ENCODE measurements around the gene PIM2.

PIM2 gene

GRCh38 chrX:48918643-48919340 lies at the start of gene PIM2:
PIM2 (minus strand) TSS chrX:48919024; CDS start chrX:48918834, 190 bp downstream.
- DNase-seq (ENCODE audit: low read depth, low spot score), result peak; percentile 84

- DNase-seq (ENCODE audit: low read depth, low spot score), result no peak
Observed at GRCh38 chrX:48968377-48968776, 49.6 kb upstream of the PIM2 start.

DNA sequence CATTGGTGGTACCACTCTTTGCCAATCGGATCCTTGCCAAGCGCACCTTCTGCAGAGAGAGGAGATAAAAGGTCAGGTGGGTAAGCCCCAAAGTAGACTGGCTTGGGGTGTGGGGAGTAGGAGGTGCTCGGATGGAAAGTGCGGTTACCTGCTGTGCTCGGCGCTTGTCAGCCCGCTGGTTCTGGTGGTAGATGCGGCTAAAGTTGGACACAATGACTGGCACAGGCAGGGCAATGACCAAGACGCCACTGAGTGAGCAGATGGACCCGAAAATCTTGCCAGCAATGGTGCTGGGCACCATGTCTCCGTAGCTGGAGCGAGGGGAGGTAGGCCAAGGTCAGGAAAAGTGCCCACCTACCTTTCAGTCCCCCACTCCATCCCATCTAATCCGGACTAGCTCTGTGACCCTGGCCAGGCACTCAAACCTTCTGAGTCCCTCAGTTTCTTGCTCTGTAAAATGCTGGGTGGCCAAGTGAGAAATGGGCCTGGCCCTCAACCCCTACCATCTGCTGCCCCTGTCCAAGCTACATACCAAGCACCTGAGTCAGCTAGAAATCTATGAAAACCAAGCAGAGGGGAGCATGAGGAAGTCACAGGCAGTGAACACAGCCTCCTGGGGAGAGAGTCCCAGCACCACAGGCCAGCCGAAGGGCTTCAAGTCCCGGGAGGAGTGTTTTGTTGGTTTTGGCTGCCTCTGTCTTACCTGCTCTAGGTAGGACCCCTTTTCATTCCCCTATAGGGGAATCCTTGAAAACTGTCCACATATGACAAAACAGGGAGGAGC lies 48.2 kb upstream of the PIM2 start:
- DNase-seq (ENCODE audit: low read depth, low spot score), result no peak

DNA sequence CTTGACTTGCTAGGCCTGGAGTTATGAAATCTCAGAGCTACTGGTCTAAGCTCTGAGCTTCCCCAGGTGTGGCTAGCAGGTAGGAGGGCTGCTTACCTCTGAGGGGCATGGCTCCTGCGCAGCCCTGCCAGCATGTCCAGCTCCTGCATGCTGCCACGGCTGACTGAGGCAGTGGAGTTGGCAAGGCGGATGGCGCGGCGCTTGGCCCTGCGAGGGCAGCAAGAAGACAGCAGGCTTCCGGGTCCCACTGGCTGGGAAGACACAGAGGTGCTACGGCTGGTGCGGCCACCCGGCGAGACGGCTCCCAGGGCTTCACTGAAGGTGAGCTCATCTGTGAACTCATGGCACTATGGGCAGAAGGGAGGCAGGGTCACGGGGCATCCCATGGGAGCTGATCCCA lies 47.1 kb upstream of the PIM2 start:
- no peak for DNase-seq (ENCODE audit: low read depth, low spot score)

DNA sequence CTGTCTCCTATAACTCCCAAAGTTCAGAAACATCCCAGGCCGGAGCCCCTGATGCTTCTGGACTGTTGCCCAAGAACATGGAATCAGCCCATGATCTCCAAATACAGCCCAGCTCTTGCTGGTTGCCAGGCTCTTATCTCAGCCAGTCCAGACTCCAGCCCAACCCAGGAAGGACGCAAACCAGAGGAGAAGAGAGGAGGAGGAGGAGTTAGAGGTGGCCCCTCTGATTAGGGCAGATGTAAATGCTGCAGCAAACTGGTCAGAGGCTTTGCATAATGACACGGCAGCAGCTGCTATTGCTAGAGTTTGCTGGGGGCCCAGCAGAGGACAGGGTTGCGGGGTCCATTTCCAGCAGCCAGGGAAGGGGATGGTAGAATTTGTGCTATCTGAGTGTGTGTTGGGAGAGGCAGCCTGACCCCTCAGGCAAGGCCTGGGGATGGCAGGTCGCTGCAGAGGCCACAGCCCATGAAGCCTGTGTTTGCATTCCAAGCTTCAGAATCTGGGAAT lies 42.8 kb upstream of the PIM2 start:
- DNase-seq (ENCODE audit: low read depth, low spot score), result no peak

GRCh38 chrX:48960291-48960690 lies 41.5 kb upstream of the PIM2 start:
- DNase-seq (ENCODE audit: low read depth, low spot score), result no peak

DNA sequence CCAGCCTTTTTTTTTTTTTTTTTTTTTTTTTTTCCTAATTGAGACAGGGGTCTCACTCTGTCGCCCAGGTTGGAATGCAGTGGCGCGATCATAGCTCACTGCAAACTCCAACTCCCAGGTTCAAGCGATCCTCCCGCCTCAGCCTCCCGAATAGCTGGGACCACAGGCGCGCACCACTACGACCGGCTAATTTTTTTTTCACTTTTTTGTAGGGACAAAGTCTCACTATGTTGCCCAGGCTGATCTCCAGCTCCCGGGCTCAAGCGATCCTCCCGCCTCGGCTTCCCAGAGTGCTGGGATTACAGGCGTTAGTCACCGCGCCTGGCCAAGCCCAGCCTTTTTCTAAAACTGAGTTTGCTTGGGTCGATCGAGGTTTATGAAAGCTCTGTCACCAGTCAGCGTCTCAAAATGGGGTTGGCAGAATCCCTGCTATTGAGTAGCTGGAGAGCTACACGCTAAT lies 39.8 kb upstream of the PIM2 start:
- no peak for DNase-seq (ENCODE audit: low read depth, low spot score)

- peak; percentile 86 for DNase-seq (ENCODE audit: low read depth, low spot score)
Observed at GRCh38 chrX:48957827-48958634, 39.2 kb upstream of the PIM2 start.

DNA sequence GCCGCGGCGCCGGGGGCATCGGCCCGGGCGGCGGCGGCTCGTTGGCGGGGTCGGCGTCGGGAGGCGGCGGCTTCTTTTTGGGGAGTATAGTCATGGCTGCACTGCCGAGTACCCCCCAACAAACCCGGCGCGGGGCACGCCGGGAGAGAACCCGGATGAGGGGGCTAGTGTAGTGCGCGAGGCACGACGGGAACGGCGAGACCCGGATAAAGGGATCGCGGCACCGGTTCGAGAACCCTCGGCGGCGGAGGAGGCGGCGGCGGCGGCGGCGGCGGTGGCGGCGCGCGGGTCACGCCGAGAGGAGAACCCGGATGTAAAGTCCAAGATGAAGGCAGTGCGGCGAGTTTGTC lies 38.6 kb upstream of the PIM2 start, which contains the start of gene OTUD5:
TSS of gene OTUD5 (minus strand) at position 131 of the 350 bp plus-strand sequence. CDS start at position 94, 37 bp downstream.
- DNase-seq (ENCODE audit: low read depth, low spot score), result peak; percentile 61

DNA sequence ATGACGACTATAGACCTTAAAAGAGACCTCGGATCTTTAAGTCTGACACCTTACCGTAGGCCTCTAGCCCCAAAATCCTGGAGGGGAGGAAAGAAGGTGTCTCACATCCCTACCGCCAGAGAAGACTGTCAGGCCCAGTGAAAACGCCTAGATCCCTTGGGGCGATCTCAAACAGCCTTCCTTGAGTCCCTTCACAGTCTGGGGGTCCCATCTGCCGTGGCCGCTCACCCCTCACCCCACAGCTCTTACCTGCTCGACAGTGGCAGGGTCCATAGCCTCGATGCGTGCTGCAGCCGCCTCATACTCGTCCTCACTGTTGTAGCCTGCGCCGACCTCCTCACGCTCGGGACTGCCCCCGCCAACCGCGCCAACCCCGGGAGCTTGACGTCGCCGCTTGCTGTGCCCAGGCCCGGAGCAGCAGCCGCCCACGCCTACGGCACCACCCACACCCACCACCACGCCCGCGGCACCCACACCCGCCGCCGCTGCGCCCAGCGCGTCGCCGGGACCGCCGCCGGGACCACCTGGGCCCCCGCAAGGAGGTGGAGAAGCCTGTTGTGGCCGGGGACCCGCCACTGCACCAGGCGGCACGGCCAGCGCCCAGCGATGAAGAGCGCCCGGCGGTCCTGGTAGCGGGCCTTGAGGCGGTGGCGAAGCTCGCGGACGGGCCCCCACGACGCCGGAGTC lies 38.0 kb upstream of the PIM2 start:
- no peak for DNase-seq (ENCODE audit: low read depth, low spot score)

DNA sequence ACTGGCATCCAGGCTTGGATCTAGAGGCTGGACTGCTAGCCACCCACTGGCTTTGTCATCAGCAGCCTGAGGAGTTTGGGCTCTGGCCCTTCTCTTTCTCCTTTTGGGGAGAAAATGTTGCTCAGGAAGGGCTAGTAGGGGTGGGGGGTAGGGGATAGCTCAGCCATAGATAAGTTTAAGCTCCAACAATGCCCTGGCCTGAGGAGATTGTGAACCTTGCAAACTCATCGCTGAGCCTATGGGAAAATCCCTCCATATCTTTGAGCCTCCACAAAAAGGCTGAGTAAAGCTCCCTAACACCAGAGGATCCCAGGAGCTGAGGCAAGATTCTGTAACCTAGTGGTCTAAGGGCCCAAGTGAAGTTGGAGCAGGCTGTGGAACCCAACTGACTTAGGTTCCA lies 29.8 kb upstream of the PIM2 start:
- no peak for DNase-seq (ENCODE audit: low read depth, low spot score)

DNA sequence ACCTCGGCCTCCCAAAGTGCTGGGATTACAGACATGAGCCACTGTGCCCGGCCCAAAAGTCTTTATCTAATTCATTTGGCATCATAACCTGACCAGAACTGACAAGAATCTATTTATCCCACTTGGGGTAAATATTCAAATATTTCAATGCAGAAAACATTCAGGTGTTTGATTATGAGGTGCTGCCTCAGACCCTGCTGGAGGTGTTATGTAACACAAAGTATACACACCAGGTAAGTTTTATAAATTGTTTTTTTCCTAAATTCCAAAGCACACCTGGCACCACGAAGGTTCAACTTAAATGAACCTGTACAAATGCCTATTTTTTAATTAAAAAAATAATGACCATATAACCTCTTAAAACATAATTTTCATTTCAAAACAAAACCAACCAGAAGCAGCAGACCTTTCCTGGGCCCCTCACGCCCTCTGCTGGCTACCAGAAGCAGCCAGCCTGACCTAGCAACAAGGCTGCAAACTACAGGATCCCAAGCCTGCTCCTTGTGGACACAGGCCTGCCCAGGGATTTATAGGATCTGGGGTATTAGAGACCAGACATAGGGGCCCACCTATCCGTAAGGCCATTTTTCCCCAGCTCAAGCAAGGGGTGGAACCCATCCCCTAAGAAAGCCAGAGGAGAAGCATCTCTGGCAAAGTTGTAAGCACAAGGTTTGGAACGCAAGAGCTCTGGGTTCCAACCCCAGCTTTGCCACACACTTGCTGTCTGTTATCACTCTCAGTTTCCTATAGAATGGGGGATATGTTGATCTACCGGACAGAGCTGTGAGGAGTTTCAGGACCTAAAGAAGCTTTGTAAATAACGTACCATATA lies 26.9 kb upstream of the PIM2 start:
- no peak for DNase-seq (ENCODE audit: low read depth, low spot score)

GRCh38 chrX:48942895-48943294 lies 24.1 kb upstream of the PIM2 start:
- no peak for DNase-seq (ENCODE audit: low read depth, low spot score)

DNA sequence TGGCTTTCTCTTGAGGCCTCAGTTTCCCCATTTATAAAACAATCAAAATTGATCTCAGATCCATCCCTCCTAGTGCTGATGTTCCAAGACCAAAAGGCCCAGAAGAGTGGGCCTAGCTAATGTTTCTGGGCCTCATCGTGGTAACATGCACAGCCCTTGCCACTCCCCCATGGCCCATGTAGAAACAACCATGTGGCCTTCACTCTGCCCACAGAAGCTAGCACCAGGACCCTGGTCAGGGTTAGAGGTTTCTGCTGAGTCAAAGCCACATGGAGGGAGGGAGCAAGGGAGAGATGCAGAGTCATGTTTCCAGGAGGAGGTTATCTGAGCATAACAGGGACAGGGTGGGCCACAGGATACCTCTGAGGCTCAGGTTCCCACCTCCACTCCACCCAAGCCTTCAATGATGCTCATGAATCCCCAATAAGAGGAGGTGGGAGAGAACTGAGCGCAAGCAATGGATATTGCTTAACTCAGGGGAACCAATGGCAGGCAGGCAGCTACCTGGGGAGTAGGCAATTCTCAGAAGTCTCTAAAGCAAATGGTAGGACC lies 21.7 kb upstream of the PIM2 start:
- no peak for DNase-seq (ENCODE audit: low read depth, low spot score)

DNA sequence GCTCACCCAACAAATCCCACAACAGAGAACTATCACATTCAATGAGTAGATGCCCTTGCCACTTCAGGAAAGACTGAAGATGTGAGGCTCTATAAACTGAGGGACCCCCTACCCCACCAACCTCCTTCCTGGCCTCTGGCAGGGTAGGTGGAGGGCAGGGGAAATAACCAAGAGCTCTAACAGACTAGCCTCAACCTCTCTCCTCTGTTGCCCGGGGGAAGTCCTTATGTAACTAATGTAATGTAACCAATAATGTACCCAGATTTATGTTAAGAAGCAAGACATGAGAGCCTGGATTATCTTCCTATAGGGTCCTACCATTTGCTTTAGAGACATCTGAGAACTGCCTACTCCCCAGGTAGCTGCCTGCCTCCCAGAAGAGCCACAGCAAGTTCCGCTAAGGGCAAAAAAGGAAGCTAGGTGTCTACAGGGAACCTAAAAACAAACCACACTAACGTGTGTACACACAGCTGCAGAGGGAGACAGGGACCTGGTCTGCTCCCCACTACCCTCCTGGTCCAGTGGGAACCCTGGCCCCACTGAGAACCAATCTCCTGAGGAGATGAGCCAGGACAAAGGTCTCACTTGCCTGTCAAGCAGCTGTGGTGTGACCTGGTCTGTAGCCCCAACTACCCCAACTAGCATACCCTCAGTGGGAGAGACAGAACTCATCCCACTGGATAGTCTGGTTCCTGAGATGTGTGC lies 20.9 kb upstream of the PIM2 start:
- DNase-seq (ENCODE audit: low read depth, low spot score), result no peak

- DNase-seq (ENCODE audit: low read depth, low spot score), result peak; percentile 57
Observed at GRCh38 chrX:48938721-48939425, 20.0 kb upstream of the PIM2 start.

DNA sequence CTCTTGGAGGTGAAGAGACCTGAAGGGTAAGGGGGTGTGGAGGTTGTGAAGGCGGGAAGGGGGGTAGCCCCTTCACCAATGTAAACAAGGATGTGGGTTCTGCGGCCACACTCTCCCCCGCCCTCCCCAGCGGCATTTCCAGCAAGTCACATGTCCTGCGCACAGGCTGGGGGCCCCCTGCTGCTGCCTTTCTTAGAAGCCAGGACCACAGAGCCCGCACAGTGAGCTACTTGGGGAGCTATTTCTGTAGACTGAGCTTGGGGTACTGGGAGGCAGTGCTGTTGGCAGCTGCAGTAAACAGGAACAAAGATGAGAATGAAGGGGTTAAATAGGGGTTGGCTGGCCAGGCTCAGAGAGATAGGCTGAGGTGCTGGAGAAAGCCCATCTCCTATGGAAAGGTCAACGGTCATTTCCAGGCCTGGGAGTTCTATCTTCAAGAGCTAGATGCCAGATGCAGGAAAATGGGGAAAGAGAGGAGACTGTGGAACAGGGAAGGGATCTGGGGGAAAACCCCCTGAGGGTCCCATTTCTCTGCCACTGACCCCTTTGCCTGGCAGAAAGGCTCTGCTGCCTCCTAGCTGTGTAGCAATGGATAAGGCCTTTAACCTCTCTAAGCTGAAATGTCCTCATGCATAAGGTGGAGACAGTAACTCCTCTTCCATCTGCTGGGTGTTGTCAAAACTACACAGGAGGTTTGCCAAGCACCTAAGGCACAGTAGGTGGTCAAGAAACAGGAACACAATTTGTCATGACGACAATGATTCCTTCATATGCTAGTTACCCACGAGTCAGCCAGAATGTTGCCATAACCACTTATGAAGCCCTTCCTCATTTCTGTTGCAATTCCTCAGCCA lies 18.5 kb upstream of the PIM2 start:
- DNase-seq (ENCODE audit: low read depth, low spot score), result peak; percentile 79

Data from activated CD4-positive, CD25-positive, alpha-beta regulatory T cell treated with anti-CD3 and anti-CD28 coated beads, Interleukin-2, amount 50 U/mL, for 16 hours (primary cell).